HepG2 (cell line): ENCODE results near the gene SFXN5. TPM values are rescaled to one million over a fixed set of nuclear protein-coding genes. Genes with fewer than 3 reads are reported as not detected.

Experiments used
- EEA1 ChIP-seq: sonication (generic); formaldehyde crosslinking; IDR thresholded peaks from 2 replicates; pipeline ENCODE4 v1.5.1; 2020; ENCODE audit warnings: mild to moderate bottlenecking, missing genetic modification reagents, borderline replicate concordance
- EP300 ChIP-seq, 3 experiments: sonication (generic) in 1 of 3; formaldehyde crosslinking in 1 of 3; IDR thresholded peaks; 2 replicates each; pipeline versions ENCODE4 v1.5.1 to v1.6.1; 2011 to 2020; ENCODE audit warnings: low read depth in 2 of 3, low read length in 2 of 3, borderline replicate concordance in 1 of 3, improper control_type of control experiment in 1 of 3, mild to moderate bottlenecking in 1 of 3, missing genetic modification reagents in 1 of 3, moderate library complexity in 1 of 3
- FUBP1 ChIP-seq: sonication (generic); formaldehyde crosslinking; IDR thresholded peaks from 2 replicates; pipeline ENCODE4 v1.5.1; 2020; ENCODE audit warnings: missing genetic modification reagents, mild to moderate bottlenecking, borderline replicate concordance
- GPN1 ChIP-seq: sonication (generic); formaldehyde crosslinking; IDR thresholded peaks from 2 replicates; pipeline ENCODE4 v1.5.1; 2020; ENCODE audit warnings: missing genetic modification reagents, borderline replicate concordance
- HNF1A ChIP-seq, 2 experiments: sonication (generic) in 1 of 2; formaldehyde crosslinking in 1 of 2; IDR thresholded peaks; 2 replicates each; pipeline versions ENCODE4 v1.4.0 to v1.6.1; 2016 to 2020; ENCODE audit warnings: borderline replicate concordance in 1 of 2, low read depth in 1 of 2, mild to moderate bottlenecking in 1 of 2, missing genetic modification reagents in 1 of 2
- IRX3 ChIP-seq: sonication (generic); formaldehyde crosslinking; IDR thresholded peaks from 2 replicates; pipeline ENCODE4 v1.8.1; 2023; ENCODE audit warnings: mild to moderate bottlenecking, low read depth, missing genetic modification reagents, borderline replicate concordance
- NFAT5 ChIP-seq: sonication (generic); formaldehyde crosslinking; IDR thresholded peaks from 2 replicates; pipeline ENCODE4 v1.4.0; 2020; ENCODE audit warnings: missing genetic modification reagents
- TAF1 ChIP-seq: sonication (generic); formaldehyde crosslinking; IDR thresholded peaks from 2 replicates; pipeline ENCODE4 v1.4.0; 2020; ENCODE audit warnings: missing genetic modification reagents
- UBTF ChIP-seq: sonication (generic); formaldehyde crosslinking; IDR thresholded peaks from 2 replicates; pipeline ENCODE4 v1.4.0; 2020; ENCODE audit warnings: mild to moderate bottlenecking, missing genetic modification reagents
- ZKSCAN5 ChIP-seq: sonication (generic); formaldehyde crosslinking; IDR thresholded peaks from 2 replicates; pipeline ENCODE4 v1.5.1; 2020; ENCODE audit warnings: mild to moderate bottlenecking, missing genetic modification reagents
- ZNF263 ChIP-seq: sonication (generic); formaldehyde crosslinking; IDR thresholded peaks from 2 replicates; pipeline ENCODE4 v1.4.0; 2020; ENCODE audit warnings: missing genetic modification reagents
- polyA plus RNA-seq, 8 experiments: library from polyadenylated mRNA; depleted of rRNA in 3 of 8; stranded (reverse) in 7 of 8; unstranded in 1 of 8; fragments of >200 nt; fragmentation: Illumina TruSeq in 4 of 8; extraction: Trizol in 4 of 8; gene quantifications; 2 replicates each; pipeline versions ENCODE4 v1.2.1 to v1.2.3, GENCODE V29; 2011 to 2016; ENCODE audit warnings: low read depth in 4 of 8, missing spikeins in 1 of 8, mixed read lengths in 1 of 8; ENCODE audit not compliant: insufficient read depth in 1 of 8
- total RNA-seq, 5 experiments: library from RNA; depleted of rRNA; stranded (reverse); fragments of >200 nt; fragmentation: Illumina TruSeq; extraction: Trizol; gene quantifications; 2 replicates each; pipeline ENCODE4 v1.2.3, GENCODE V29; 2016; ENCODE audit warnings: low read depth in 1 of 5

The SFXN5 gene
- total and polyA plus RNA-seq, 2 of the 13 experiments (the other 11 are each of a cell fraction or from before 2014, with no cell fraction given), result 34.9 to 37.4 TPM

GRCh38 chr2:73112026-73112912, 40.8 kb upstream of the SFXN5 start (continued):
- TF ChIP-seq GPN1 (CRISPR knock-in tag) (no peak), ZKSCAN5 (CRISPR knock-in tag) (no peak), FUBP1 (CRISPR knock-in tag) (peak; percentile 86; the same call in 1 of the 2 replicates), ZNF263 (CRISPR knock-in tag) (peak; percentile 83), IRX3 (CRISPR knock-in tag) (peak; percentile 96), NFAT5 (peak; percentile 46), EEA1 (peak; percentile 94), UBTF (CRISPR knock-in tag) (peak; percentile 91; the same call in 1 of the 2 replicates), EP300 (IDR thresholded peaks at IDR 0.05; ENCODE audit: low read depth in 2 of 2, low read length in 2 of 2) (no peak), EP300 (CRISPR knock-in tag; IDR thresholded peaks at IDR 0.05; ENCODE audit: borderline replicate concordance) (no peak), TAF1 (CRISPR knock-in tag) (0 out of 2 replicates have a peak, but pooled peaks have one; percentile 32), HNF1A (IDR thresholded peaks at IDR 0.05; ENCODE audit: low read depth) (no peak), HNF1A (CRISPR knock-in tag; IDR thresholded peaks at IDR 0.05; ENCODE audit: borderline replicate concordance) (peak; percentile 45; the same call in 1 of the 2 replicates)
